Naive B cell (primary cell): ENCODE measurements around the gene STX12. TPM values are rescaled to one million over a fixed set of nuclear protein-coding genes. Genes with fewer than 3 reads are reported as not detected.
"Not testable (repeated sequence)": the region's sequence is repeated elsewhere in the genome, so short reads cannot be mapped to it uniquely, and the experiment has no call there.

Source experiments
- ATAC-seq, 2 donors: fragments of 150-1000 bp; cut with Tn5 transposase; 2 replicates each; pipeline ENCODE4 v1.10.0; 2021; ENCODE audit warnings: low read depth in 2 of 2, mild to moderate bottlenecking in 2 of 2, moderate library complexity in 2 of 2
- DNase-seq: peaks from one replicate; pipeline ENCODE4 v3.0.0; 2022
- H3K27ac Mint-ChIP-seq, 6 donors: one replicate each; pipeline ENCODE4 v1.8.0; 2020 to 2022; ENCODE audit warnings: mild to moderate bottlenecking in 6 of 6, mixed read lengths in 6 of 6, moderate library complexity in 5 of 6, inconsistent platforms in 2 of 6
- H3K27me3 Mint-ChIP-seq, 3 donors: one replicate each; pipeline ENCODE4 v1.8.0; 2021 to 2022; ENCODE audit warnings: mixed read lengths in 3 of 3, mild to moderate bottlenecking in 1 of 3
- H3K36me3 Mint-ChIP-seq, 2 donors: one replicate each; pipeline ENCODE4 v1.8.0; 2020 to 2022; ENCODE audit warnings: mixed read lengths in 2 of 2, inconsistent platforms in 1 of 2, mild to moderate bottlenecking in 1 of 2
- H3K4me1 Mint-ChIP-seq, 3 donors: one replicate each; pipeline ENCODE4 v1.8.0; 2020 to 2022; ENCODE audit warnings: mixed read lengths in 3 of 3, inconsistent platforms in 1 of 3, mild to moderate bottlenecking in 1 of 3, moderate library complexity in 1 of 3
- H3K4me3 Mint-ChIP-seq, 8 donors: one replicate each; pipeline ENCODE4 v1.8.0; 2020 to 2022; ENCODE audit warnings: mild to moderate bottlenecking in 8 of 8, mixed read lengths in 8 of 8, moderate library complexity in 8 of 8, inconsistent platforms in 2 of 8
- H3K9me3 Mint-ChIP-seq, 7 donors: one replicate each; pipeline ENCODE4 v1.8.0; 2020 to 2022; ENCODE audit warnings: mixed read lengths in 7 of 7, mild to moderate bottlenecking in 5 of 7, inconsistent platforms in 2 of 7, moderate library complexity in 1 of 7
- polyA plus RNA-seq, 6 donors: library from polyadenylated mRNA; unstranded; fragments of 300-500 nt; fragmentation: Illumina TruSeq; gene quantifications; one replicate each; pipeline ENCODE4 v1.2.3, GENCODE V29; 2021; ENCODE audit warnings: low read depth in 6 of 6

The STX12 gene
- polyA plus RNA-seq, 6 donors from 2014 or later, result 11.2 to 21.4 (median 18.2) TPM

- ATAC-seq (no peak), DNase-seq (no peak)
- Mint-ChIP-seq H3K4me1 (peaks cover 12 to 34% (median 21%) of the 10 kb centered on the region in 3 donors), H3K4me3 (no peak overlapping the region), H3K9me3 (no peaks in the 10 kb centered on the region), H3K27ac (peak overlapping the region in 1 of 6 donors; percentile 34), H3K27me3 (no peaks in the 10 kb centered on the region), H3K36me3 (peaks cover 0 to 3% of the 10 kb centered on the region in 2 donors)
Measured at GRCh38 chr1:27784700-27785099, 11.7 kb downstream of the STX12 start.

GRCh38 chr1:27785781-27786455 is 12.9 kb downstream of the STX12 start:
- no peak overlapping the region for H3K4me3 Mint-ChIP-seq
- H3K9me3 Mint-ChIP-seq, result no peaks in the 10 kb centered on the region
- no peaks in the 10 kb centered on the region for H3K27me3 Mint-ChIP-seq
- H3K4me1 Mint-ChIP-seq, result peaks cover 12 to 34% (median 17%) of the 10 kb centered on the region in 3 donors
- ATAC-seq, result no peak
- peak overlapping the region; percentile 4 to 73 (median 52) for H3K27ac Mint-ChIP-seq
- DNase-seq, result no peak
- H3K36me3 Mint-ChIP-seq, result peaks cover 0 to 9% of the 10 kb centered on the region in 2 donors

GRCh38 chr1:27787895-27788294 is 14.9 kb downstream of the STX12 start:
- H3K27me3 Mint-ChIP-seq, result no peaks in the 10 kb centered on the region
- no peak overlapping the region for H3K4me3 Mint-ChIP-seq
- ATAC-seq (no peak), DNase-seq (no peak)
- H3K27ac Mint-ChIP-seq, result peak overlapping the region in 2 of 6 donors; percentile 30 to 41
- H3K36me3 Mint-ChIP-seq, result peaks cover 0 to 9% of the 10 kb centered on the region in 2 donors
- peaks cover 8 to 24% (median 13%) of the 10 kb centered on the region in 3 donors for H3K4me1 Mint-ChIP-seq
- H3K9me3 Mint-ChIP-seq, result no peaks in the 10 kb centered on the region

- no peak for ATAC-seq
Measured at GRCh38 chr1:27789540-27790041, 16.6 kb downstream of the STX12 start.

GRCh38 chr1:27790270-27790669 is 17.3 kb downstream of the STX12 start:
- not testable (repeated sequence) for H3K9me3 Mint-ChIP-seq, DNase-seq, H3K4me3 Mint-ChIP-seq, H3K27me3 Mint-ChIP-seq, ATAC-seq
- H3K36me3 Mint-ChIP-seq, result peaks cover 0 to 19% of the 10 kb centered on the region in 2 donors
- peaks cover 7 to 19% (median 9%) of the 10 kb centered on the region in 3 donors for H3K4me1 Mint-ChIP-seq
- peak overlapping the region in 1 of 6 donors; percentile 15 for H3K27ac Mint-ChIP-seq

More at GRCh38 chr1:27789540-27790041, 16.6 kb downstream of the STX12 start:
- no peak for DNase-seq
- Mint-ChIP-seq H3K27me3 (no peaks in the 10 kb centered on the region), H3K27ac (peak overlapping the region in 1 of 6 donors; percentile 41), H3K4me3 (no peak overlapping the region), H3K9me3 (no peaks in the 10 kb centered on the region), H3K36me3 (peaks cover 0 to 19% of the 10 kb centered on the region in 2 donors), H3K4me1 (peaks cover 7 to 19% (median 13%) of the 10 kb centered on the region in 3 donors)

- no peak for ATAC-seq
- Mint-ChIP-seq H3K4me3 (no peak overlapping the region), H3K36me3 (peaks cover 21 to 37% of the 10 kb centered on the region in 2 donors), H3K4me1 (peaks cover 0 to 4% (median 0%) of the 10 kb centered on the region in 3 donors), H3K27ac (no peak overlapping the region), H3K27me3 (no peaks in the 10 kb centered on the region), H3K9me3 (no peaks in the 10 kb centered on the region)
- no peak for DNase-seq
Measured at GRCh38 chr1:27795601-27796000, 22.6 kb downstream of the STX12 start.

- no peaks in the 10 kb centered on the region for H3K27me3 Mint-ChIP-seq
- H3K36me3 Mint-ChIP-seq, result peaks cover 19 to 22% of the 10 kb centered on the region in 2 donors
- H3K4me3 Mint-ChIP-seq, result no peak overlapping the region
- no peaks in the 10 kb centered on the region for H3K9me3 Mint-ChIP-seq
- DNase-seq, result no peak
- H3K27ac Mint-ChIP-seq, result no peak overlapping the region
- ATAC-seq, result no peak
- H3K4me1 Mint-ChIP-seq, result peaks cover 0 to 2% (median 0%) of the 10 kb centered on the region in 3 donors
Measured at GRCh38 chr1:27804791-27805190, 31.8 kb downstream of the STX12 start.

- no peaks in the 10 kb centered on the region for H3K9me3 Mint-ChIP-seq
- H3K36me3 Mint-ChIP-seq, result peaks cover 19% of the 10 kb centered on the region in 2 donors
- H3K27ac Mint-ChIP-seq, result no peak overlapping the region
- DNase-seq (no peak), ATAC-seq (no peak)
- peaks cover 0 to 2% (median 0%) of the 10 kb centered on the region in 3 donors for H3K4me1 Mint-ChIP-seq
- no peak overlapping the region for H3K4me3 Mint-ChIP-seq
- no peaks in the 10 kb centered on the region for H3K27me3 Mint-ChIP-seq
Measured at GRCh38 chr1:27806758-27807157, 33.7 kb downstream of the STX12 start.

GRCh38 chr1:27807385-27807784 is 34.4 kb downstream of the STX12 start:
- H3K27ac Mint-ChIP-seq, result no peak overlapping the region
- no peaks in the 10 kb centered on the region for H3K4me1 Mint-ChIP-seq
- H3K4me3 Mint-ChIP-seq, result no peak overlapping the region
- DNase-seq (no peak), ATAC-seq (no peak)
- no peaks in the 10 kb centered on the region for H3K27me3 Mint-ChIP-seq
- no peaks in the 10 kb centered on the region for H3K9me3 Mint-ChIP-seq
- H3K36me3 Mint-ChIP-seq, result peaks cover 14 to 19% of the 10 kb centered on the region in 2 donors

- peaks cover 7 to 15% of the 10 kb centered on the region in 2 donors for H3K36me3 Mint-ChIP-seq
- DNase-seq, H3K27ac Mint-ChIP-seq, ATAC-seq, H3K4me1 Mint-ChIP-seq, H3K9me3 Mint-ChIP-seq, H3K4me3 Mint-ChIP-seq, H3K27me3 Mint-ChIP-seq: not testable (repeated sequence)
Measured at GRCh38 chr1:27808131-27808530, 35.1 kb downstream of the STX12 start.

- no peak for ATAC-seq
- Mint-ChIP-seq H3K4me3 (no peak overlapping the region), H3K4me1 (no peaks in the 10 kb centered on the region), H3K27me3 (no peaks in the 10 kb centered on the region), H3K9me3 (no peaks in the 10 kb centered on the region), H3K27ac (peak overlapping the region in 1 of 6 donors; percentile 42), H3K36me3 (peaks cover 0 to 10% of the 10 kb centered on the region in 2 donors)
- no peak for DNase-seq
Measured at GRCh38 chr1:27809883-27810282, 36.9 kb downstream of the STX12 start.

GRCh38 chr1:27811741-27812500 is 38.9 kb downstream of the STX12 start:
- no peak overlapping the region for H3K4me3 Mint-ChIP-seq
- DNase-seq, result no peak
- no peaks in the 10 kb centered on the region for H3K4me1 Mint-ChIP-seq
- H3K36me3 Mint-ChIP-seq, result peaks cover 8 to 10% of the 10 kb centered on the region in 2 donors
- no peak overlapping the region for H3K27ac Mint-ChIP-seq
- no peaks in the 10 kb centered on the region for H3K27me3 Mint-ChIP-seq
- no peaks in the 10 kb centered on the region for H3K9me3 Mint-ChIP-seq
- no peak for ATAC-seq

GRCh38 chr1:27816921-27817630 is 44.1 kb downstream of the STX12 start:
- DNase-seq (no peak), ATAC-seq (no peak)
- Mint-ChIP-seq H3K27me3 (no peaks in the 10 kb centered on the region), H3K4me3 (no peak overlapping the region), H3K9me3 (no peaks in the 10 kb centered on the region), H3K36me3 (peaks cover 14 to 20% of the 10 kb centered on the region in 2 donors), H3K27ac (peak overlapping the region in 3 of 6 donors; percentile 52 to 85 (median 55)), H3K4me1 (no peaks in the 10 kb centered on the region)
